Right forelimb (tissue), 1 donor: ENCODE data around the gene SCN2B.
"Not testable (repeated sequence)": the region's sequence is repeated elsewhere in the genome, so short reads cannot be mapped to it uniquely, and the experiment has no call there.

Experiments used
- DNase-seq: peaks from one replicate; pipeline ENCODE4 v3.0.0-alpha.2; 2018

SCN2B gene

DNA sequence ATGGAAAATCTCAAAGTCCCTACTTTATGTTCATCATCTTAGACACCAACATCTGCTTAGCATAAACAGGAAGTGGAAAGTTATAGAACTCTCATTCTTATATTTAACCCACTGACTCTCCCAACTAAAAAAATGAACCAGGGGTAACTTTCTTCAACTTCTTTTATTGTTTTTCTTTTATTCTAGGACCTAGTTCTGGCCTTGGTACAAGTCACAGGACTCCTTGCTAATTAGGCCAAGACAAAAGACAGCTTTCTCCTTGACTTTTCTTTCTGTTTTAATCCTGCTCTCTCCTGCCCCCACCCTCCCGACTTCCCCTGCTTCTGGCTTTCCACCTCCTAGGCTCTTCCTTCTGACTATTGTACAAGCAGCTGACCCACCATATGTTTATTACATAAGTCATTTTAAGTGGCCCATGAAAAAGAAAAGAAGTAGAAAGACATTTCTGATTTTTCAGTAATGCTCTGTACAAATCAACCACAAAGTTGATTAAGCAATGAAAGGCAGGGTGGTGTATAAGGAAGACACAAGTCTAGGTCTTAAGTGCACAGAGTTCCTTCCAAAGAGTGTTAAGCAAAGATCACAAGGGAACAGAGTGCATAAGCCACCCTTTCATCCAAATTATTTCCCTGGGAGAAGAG lies 30.1 kb upstream of the SCN2B start:
- no peak for DNase-seq

DNA sequence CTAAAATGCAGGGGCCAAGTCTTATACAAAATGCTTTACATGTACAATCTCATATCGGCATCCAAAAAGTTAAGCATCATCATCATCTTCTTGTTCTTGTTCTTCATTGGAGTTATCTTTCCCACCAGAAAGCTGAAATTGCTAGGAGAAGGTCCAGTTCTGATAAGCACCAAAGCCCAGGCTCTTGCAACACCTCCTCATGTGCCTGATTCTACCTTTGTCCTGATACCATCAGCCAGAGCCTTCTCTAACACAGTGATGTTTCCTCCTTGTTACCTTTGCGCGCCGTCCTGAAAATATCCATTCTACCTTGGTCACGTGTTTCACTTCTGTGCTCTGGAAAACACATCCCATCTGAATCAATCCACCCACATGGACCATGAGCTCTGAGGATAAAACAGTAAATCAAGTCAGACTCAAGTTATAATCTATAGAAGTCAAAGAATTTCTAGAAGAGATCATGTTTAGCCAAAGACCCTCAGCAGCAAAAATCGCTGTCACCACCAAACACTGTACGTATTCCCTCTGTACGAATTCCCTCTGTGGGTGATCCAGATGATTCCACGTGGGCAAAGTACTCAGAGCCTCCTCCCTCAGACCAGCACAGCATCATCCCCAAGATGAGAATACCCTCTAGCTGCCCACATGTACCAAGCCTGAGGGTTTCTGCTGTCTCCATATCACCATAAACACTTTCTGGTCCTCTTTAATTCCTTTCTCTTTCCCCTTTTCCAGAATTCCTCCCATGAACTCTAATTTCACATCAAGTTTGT lies 29.4 kb upstream of the SCN2B start:
- no peak for DNase-seq

- DNase-seq: no peak
These were observed 26.4 kb upstream of the SCN2B start for GRCh38 chr11:118202599-118203422.

- no peak for DNase-seq
These were observed 25.5 kb upstream of the SCN2B start for GRCh38 chr11:118201966-118202365.

- no peak for DNase-seq
These were observed 24.7 kb upstream of the SCN2B start for GRCh38 chr11:118200901-118201680.

- DNase-seq: no peak
These were observed 24.1 kb upstream of the SCN2B start for GRCh38 chr11:118200497-118200896.

DNA sequence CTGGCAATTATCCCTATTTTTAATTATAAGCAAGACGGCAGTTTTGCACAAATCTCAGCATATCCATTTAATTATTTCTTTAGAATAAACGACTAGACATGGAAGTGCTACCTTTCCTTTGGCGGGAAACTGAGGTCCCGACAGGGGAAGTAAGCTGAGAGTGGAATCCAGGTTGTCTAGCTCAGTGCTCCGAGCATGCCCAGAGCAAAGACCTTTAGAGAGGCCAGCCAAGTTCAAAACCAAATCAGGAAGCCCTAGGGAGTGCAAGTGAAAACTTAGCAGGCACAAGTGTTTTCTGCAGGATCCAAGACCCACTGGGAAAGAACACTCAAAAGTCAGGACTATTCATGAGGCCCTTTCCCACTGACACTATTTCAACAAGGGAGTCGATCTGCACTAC lies 22.7 kb upstream of the SCN2B start:
- DNase-seq: no peak

DNA sequence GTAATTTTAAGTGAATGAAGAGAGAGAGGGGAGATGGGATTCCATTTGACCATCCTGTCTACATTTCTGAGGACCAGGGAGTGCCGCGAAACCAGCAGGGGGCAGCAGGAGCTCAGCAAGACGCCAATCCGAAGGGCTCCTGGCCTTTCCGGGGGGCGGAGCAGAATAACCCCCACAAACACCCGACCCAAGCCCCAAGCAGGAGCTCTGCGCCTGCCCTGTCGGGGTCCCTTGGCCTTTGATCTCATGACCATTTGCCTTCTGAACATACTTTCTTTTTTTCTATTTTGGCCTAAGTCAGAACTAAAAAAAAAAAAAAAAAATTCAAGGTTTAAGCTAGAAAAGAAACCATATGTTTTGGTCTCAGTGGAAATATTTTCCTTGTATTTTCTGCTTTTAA lies 21.9 kb upstream of the SCN2B start:
- peak; percentile 86 for DNase-seq

- DNase-seq: peak; percentile 69
These were observed 18.6 kb upstream of the SCN2B start for GRCh38 chr11:118194835-118195627.

DNA sequence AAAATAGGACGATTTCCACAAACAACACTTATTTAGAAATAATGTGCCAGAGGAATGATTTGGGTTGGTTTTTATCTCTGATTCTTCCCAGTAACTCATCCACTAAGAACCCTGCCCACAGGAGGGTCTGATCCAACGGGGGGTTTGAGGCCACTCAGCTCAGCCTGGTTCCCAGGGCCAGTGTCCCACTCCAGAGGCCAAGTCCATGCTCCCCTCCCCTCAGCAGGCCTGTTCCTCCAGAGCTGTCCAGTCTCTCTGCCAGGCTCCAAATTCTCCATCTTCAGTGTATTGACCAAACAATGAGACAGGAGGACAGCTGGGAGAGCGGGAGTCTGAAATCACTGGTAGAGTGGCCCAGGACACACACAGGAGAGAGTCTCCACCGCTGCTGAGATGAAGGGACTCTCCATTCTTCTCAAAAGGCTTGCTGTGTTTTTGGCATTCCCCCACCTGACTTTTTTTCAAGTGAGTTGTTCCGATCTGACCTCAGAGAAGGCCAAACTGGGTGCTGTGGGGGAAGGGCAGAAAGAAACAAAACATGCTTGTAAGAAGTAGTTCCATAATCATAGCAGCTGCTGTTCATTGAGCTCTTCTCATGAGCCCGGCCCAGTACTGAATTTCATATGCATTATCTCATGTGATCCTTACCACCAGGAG lies 17.6 kb upstream of the SCN2B start:
- no peak for DNase-seq

DNA sequence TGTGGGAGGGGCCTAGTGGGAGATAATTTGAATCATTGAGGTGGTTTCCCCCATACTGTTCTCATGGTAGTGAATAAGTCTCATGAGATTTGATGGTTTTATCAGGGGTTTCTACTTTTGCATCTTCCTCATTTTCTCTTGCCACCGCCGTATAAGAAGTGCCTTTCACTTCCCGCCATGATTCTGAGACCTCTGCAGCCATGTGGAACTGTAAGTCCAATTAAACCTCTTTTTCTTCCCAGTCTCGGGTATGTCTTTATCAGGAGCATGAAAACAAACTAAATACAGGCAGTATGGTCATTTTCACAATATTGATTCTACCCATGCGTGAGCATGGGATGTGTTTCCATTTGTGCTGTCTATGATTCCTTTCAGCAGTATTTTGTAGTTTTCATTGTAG lies 16.4 kb upstream of the SCN2B start:
- not testable (repeated sequence) for DNase-seq

DNA sequence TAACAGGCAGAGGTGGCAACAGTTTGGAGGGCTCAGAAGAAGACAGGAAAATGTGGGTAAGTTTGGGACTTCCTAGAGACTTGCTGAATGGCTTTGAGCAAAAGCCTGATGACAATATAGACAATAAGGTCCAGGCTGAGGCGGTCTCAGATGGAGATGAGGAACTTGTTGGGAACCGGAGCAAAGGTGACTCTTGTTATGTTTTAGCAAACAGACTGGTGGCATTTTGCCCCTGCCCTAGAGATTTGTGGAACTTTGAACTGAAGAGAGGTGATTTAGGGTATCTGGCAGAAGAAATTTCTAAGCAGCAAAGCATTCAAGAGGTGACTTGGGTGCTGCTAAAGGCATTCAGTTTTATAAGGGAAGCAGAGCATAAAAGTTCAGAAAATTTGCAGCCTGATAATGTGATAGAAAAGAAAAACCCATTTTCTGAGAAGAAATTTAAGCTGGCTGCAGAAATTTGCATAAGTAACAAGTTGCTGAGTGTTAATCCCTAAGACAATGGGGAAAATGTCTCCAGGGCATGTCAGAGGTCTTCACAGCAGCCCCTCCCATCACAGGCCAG lies 14.6 kb upstream of the SCN2B start:
- DNase-seq: not testable (repeated sequence)

DNA sequence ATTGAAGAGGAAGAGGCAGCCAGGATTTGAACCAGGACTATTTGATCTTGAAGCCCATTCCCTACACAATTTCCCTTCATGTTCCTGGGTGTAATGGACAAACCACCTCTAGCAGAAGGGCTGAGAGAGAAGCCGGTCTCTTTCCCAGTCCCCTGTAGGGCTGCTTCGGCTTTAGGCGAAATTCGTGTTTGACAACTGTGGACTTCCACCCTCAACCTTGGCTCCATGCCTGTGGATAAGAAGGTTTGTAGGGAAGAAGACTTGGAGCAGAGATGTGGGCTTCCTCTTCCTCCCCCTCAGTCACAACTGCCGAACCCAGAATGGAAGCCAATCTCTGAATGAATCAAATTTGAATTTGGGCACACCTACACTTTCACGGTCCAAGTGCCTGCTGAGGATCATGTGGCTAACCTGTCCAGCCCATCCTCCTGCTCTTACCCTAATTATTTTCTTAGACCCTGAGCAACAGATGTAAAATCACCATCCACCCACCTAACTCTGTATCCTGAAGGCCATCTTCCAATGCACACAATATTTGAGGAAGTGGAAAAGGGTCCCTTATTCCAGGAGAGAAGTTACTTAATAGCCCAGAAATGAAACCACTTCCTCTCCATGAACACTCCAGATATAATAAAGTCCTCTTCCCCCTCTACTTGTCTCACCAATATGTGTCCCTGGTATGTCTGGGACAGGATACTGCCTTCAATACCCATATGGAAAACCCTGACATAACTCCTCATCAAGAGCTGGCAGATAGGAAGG lies 10.1 kb upstream of the SCN2B start:
- no peak for DNase-seq

GRCh38 chr11:118184784-118185579 lies 8.5 kb upstream of the SCN2B start:
- no peak for DNase-seq

DNA sequence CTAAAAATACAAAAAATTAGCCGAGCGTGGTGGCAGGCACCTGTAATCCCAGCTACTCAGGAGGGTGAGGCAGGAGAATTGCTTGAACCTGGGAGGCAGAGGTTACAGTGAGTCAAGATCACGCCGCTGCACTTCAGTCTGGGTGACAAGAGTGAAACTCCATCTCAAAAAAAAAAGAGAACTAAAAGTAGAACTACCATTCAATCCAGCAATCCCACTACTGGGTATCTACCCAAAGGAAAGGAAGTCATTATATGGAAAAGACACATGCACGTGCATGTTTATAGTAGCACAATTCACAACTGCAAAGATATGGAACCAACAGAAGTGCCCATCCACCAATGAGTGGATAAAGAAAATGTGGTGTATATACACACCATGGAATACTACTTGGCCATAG lies 7.3 kb upstream of the SCN2B start:
- DNase-seq: not testable (repeated sequence)

DNA sequence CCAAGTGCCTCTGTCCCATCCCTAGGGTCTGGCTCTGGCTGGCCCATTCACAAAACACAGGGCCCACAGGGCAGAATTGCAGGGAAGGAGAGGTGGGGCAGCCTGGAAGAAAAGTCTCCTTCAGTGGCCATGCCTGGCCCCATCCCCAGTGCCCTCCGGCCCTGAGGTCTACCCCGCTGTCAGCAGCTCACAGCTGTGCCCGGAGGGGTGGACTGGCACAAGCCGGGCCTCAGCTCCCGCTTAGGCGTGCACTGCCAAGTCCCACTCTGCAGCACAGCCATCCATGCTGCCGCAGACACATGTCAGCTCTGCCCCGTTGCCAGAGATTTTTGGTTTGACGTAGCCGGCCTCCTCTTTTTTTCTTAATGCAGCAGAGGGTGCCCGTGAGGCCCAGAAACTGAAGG lies 3.9 kb upstream of the SCN2B start:
- DNase-seq: peak; percentile 88

- no peak for DNase-seq
These were observed 317 bp upstream of the SCN2B start for GRCh38 chr11:118176778-118177134.

DNA sequence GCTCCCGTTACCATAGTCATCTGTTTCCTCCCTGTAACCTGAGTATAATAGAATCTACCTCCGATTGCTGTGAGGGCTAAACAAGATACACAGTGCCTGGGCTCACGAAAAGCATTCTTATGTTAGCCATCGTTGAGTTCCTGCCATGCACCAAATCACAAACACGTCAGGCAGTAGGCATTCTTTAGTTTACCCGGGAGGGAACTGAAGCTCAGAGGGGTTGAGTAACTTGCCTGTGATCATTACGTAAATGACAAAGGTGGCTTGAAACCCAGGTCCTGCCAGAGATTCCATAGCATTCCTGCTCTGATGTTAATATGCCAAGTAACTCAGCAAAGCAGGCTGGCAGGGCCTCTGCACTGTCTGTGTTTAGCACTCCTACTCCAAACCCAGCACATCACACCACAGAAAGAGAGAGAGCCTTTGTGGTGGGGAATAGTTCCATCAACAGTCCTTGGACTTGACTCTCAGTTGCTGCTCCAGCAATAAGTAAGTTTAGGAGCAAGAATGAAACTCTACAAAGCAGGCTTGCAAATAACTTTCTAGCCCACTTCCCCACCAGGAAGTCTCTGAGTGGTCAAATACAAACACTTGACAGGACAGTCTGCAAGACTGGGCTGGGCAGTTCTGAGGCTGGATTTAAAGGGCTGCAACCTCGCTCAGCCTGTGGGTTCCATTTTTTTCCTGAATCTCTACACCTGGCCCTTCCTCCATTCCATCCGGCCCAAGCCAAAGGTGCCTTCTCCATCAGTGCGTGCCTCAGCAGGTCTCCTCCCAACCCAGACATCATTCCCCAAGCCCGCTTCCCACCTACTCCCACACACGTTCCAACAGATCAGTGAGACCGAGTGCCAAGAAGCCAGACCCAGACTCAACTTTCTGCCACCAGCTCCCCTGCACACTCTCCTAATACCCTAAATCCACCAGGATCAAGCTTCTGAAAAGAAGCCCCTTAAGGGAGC lies 1.1 kb downstream of the SCN2B start:
- DNase-seq: no peak
